SU-DHL-6 (cell line): Measurements from ENCODE around the gene PLA2G10.

ENCODE experiments used
- EZH2phosphoT487 ChIP-seq: fragments of 200-600 bp; sonication (generic), shearing (Covaris generic); conservative IDR thresholded peaks from 2 replicates; pipeline ENCODE4 v1.6.1; 2018; ENCODE audit warnings: mild to moderate bottlenecking, antibody characterized with exemption, low read length, moderate library complexity, mixed read lengths
- TF ChIP-seq, protein P1 (sequence below): fragments of 200-600 bp; sonication (generic); IDR thresholded peaks from one replicate; pipeline ENCODE4 v1.5.1; 2017; ENCODE audit warnings: antibody characterized with exemption, mild to moderate bottlenecking, low read length, moderate library complexity; ENCODE audit not compliant: insufficient read depth, poor library complexity, severe bottlenecking

DNA sequence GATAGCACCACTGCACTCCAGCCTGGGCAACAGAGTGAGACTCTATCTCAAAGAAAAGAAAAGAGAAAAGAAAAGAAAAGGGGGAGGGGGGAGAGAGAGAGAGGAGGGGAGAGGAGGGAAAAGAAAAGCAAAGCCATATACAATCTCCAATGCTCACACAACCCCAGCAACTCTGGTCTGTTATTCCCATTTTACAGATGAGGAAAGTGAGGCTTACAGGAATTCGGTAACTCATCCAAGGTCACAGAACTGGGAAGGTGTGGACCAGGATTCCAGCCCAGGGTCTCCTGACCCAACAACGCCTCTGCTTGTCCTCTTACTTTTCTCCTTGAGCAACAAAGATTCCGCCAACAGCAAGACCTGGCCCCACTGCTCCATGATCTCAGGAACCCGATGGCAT is 13.0 kb downstream of the PLA2G10 start:
- TF ChIP-seq, protein P1, sequence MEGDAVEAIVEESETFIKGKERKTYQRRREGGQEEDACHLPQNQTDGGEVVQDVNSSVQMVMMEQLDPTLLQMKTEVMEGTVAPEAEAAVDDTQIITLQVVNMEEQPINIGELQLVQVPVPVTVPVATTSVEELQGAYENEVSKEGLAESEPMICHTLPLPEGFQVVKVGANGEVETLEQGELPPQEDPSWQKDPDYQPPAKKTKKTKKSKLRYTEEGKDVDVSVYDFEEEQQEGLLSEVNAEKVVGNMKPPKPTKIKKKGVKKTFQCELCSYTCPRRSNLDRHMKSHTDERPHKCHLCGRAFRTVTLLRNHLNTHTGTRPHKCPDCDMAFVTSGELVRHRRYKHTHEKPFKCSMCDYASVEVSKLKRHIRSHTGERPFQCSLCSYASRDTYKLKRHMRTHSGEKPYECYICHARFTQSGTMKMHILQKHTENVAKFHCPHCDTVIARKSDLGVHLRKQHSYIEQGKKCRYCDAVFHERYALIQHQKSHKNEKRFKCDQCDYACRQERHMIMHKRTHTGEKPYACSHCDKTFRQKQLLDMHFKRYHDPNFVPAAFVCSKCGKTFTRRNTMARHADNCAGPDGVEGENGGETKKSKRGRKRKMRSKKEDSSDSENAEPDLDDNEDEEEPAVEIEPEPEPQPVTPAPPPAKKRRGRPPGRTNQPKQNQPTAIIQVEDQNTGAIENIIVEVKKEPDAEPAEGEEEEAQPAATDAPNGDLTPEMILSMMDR, result no peak
- TF ChIP-seq EZH2phosphoT487, result no peak
